ENCODE measurements around the gene OMA1. TPM values are rescaled to one million over a fixed set of nuclear protein-coding genes. Genes with fewer than 3 reads are reported as not detected.

OMA1 gene
- total and polyA plus RNA-seq, 7 donors: 10.6 to 74.9 (median 34.3) TPM

- whole genome bisulfite sequencing, 2 donors: 42 to 74% methylated on average over 2 of the region's 2 CpGs
- TF ChIP-seq POLR2AphosphoS5 (IDR thresholded peaks at IDR 0.05) (no peak), CTCF (IDR thresholded peaks at IDR 0.05) (no peak), EP300 (IDR thresholded peaks at IDR 0.05) (no peak), POLR2A (IDR thresholded peaks at IDR 0.05) (no peak)
- intact Hi-C loops (cut with DNase I): no loop called here
- H3K4me3 ChIP-seq: no peak overlapping the region
- H3K27me3 ChIP-seq: peaks cover 19 to 56% (median 37%) of the 10 kb centered on the region in 3 donors
- no peaks in the 10 kb centered on the region for H3K36me3 ChIP-seq
- H3K27ac ChIP-seq: no peak overlapping the region
- DNase-seq: no peak
- peaks cover 0 to 20% (median 15%) of the 10 kb centered on the region in 4 donors for H3K4me1 ChIP-seq
- no peaks in the 10 kb centered on the region for H3K9me3 ChIP-seq
Observed at GRCh38 chr1:58572690-58573089, 26.2 kb upstream of the OMA1 start.

- H3K9me3 ChIP-seq: no peaks in the 10 kb centered on the region
- H3K36me3 ChIP-seq: no peaks in the 10 kb centered on the region
- no peak overlapping the region for H3K27ac ChIP-seq
- intact Hi-C loops (cut with DNase I): no loop called here
- peaks cover 0 to 9% (median 7%) of the 10 kb centered on the region in 4 donors for H3K4me1 ChIP-seq
- DNase-seq: no peak
- H3K27me3 ChIP-seq: peaks cover 14 to 45% (median 28%) of the 10 kb centered on the region in 3 donors
- TF ChIP-seq CTCF (IDR thresholded peaks at IDR 0.05) (no peak), POLR2AphosphoS5 (IDR thresholded peaks at IDR 0.05) (no peak), EP300 (IDR thresholded peaks at IDR 0.05) (no peak), POLR2A (IDR thresholded peaks at IDR 0.05) (no peak)
- H3K4me3 ChIP-seq: no peak overlapping the region
Observed at GRCh38 chr1:58571616-58572015, 25.1 kb upstream of the OMA1 start.

GRCh38 chr1:58570817-58571216, 24.3 kb upstream of the OMA1 start:
- Histone ChIP-seq H3K4me3 (no peak overlapping the region), H3K9me3 (no peaks in the 10 kb centered on the region), H3K27me3 (peaks cover 6 to 37% (median 20%) of the 10 kb centered on the region in 3 donors), H3K4me1 (peaks cover 0 to under 1% (median 0%) of the 10 kb centered on the region in 4 donors), H3K36me3 (no peaks in the 10 kb centered on the region), H3K27ac (no peak overlapping the region)
- TF ChIP-seq POLR2AphosphoS5 (IDR thresholded peaks at IDR 0.05): no peak
- TF ChIP-seq POLR2A (IDR thresholded peaks at IDR 0.05): no peak
- no peak for TF ChIP-seq CTCF (IDR thresholded peaks at IDR 0.05)
- TF ChIP-seq EP300 (IDR thresholded peaks at IDR 0.05): no peak
- intact Hi-C loops (cut with DNase I): no loop called here
- no peak for DNase-seq
- WGBS, 2 donors: 95 to 97% methylated on average over 2 of the region's 2 CpGs

GRCh38 chr1:58570094-58570493, 23.6 kb upstream of the OMA1 start:
- no peak for DNase-seq
- H3K27me3 ChIP-seq: peaks cover 0 to 30% (median 15%) of the 10 kb centered on the region in 3 donors
- intact Hi-C loops (cut with DNase I): no loop called here
- H3K27ac ChIP-seq: no peak overlapping the region
- no peak overlapping the region for H3K4me3 ChIP-seq
- no peaks in the 10 kb centered on the region for H3K36me3 ChIP-seq
- no peaks in the 10 kb centered on the region for H3K4me1 ChIP-seq
- TF ChIP-seq POLR2AphosphoS5 (IDR thresholded peaks at IDR 0.05): no peak
- no peaks in the 10 kb centered on the region for H3K9me3 ChIP-seq

- intact Hi-C loops (cut with DNase I): no loop called here
- no peaks in the 10 kb centered on the region for H3K4me1 ChIP-seq
- DNase-seq: no peak
- H3K36me3 ChIP-seq: no peaks in the 10 kb centered on the region
- no peak overlapping the region for H3K27ac ChIP-seq
- WGBS, 2 donors: 77 to 80% methylated on average over 5 of the region's 5 CpGs
- peaks cover 0 to 18% (median 4%) of the 10 kb centered on the region in 3 donors for H3K27me3 ChIP-seq
- no peak overlapping the region for H3K4me3 ChIP-seq
- TF ChIP-seq EP300 (IDR thresholded peaks at IDR 0.05): no peak
- no peak for TF ChIP-seq POLR2AphosphoS5 (IDR thresholded peaks at IDR 0.05)
- TF ChIP-seq POLR2A (IDR thresholded peaks at IDR 0.05): no peak
- no peak for TF ChIP-seq CTCF (IDR thresholded peaks at IDR 0.05)
- no peaks in the 10 kb centered on the region for H3K9me3 ChIP-seq
Observed at GRCh38 chr1:58568911-58569310, 22.4 kb upstream of the OMA1 start.

Measured in sigmoid colon (tissue), 7 donors.